Fibroblast of lung (primary cell): ENCODE data around the gene ANO10. TPM values are rescaled to one million over a fixed set of nuclear protein-coding genes. Genes with fewer than 3 reads are reported as not detected.

Experiments
- DNase-seq, 2 donors: peaks; one replicate each; pipeline versions ENCODE4 v3.0.0 to v3.0.0-alpha.2; 2010; ENCODE audit warnings: low read depth in 2 of 2
- H2AFZ ChIP-seq: 2 replicates; pipeline ENCODE4 v1.5.1; 2012; ENCODE audit warnings: low read length, control low read depth, inconsistent platforms
- H3K27ac ChIP-seq: 2 replicates; pipeline ENCODE4 v1.5.1; 2011; ENCODE audit warnings: low read length, control low read depth; ENCODE audit not compliant: insufficient read depth
- H3K27me3 ChIP-seq: 2 replicates; pipeline ENCODE4 v1.5.1; 2011; ENCODE audit warnings: mild to moderate bottlenecking, low read length; ENCODE audit not compliant: control insufficient read depth, insufficient read depth
- H3K36me3 ChIP-seq: 2 replicates; pipeline ENCODE4 v1.5.1; 2011; ENCODE audit warnings: low read length; ENCODE audit not compliant: control insufficient read depth, insufficient read depth
- H3K4me1 ChIP-seq: 2 replicates; pipeline ENCODE4 v1.5.1; 2011; ENCODE audit warnings: low read length; ENCODE audit not compliant: control insufficient read depth, insufficient read depth; ENCODE audit errors: extremely low read depth
- H3K4me2 ChIP-seq: 2 replicates; pipeline ENCODE4 v1.5.1; 2011; ENCODE audit warnings: low read length, control low read depth; ENCODE audit not compliant: insufficient read depth; ENCODE audit errors: extremely low read depth
- H3K4me3 ChIP-seq, 4 experiments: fragments of 200-600 bp in 1 of 4; sonication (generic) in 1 of 4; replicated peaks in 1 of 4; 2 replicates each; pipeline ENCODE4 v1.5.1; 2011 to 2016; ENCODE audit warnings: low read length in 4 of 4, low read depth in 3 of 4, mild to moderate bottlenecking in 3 of 4, control low read depth in 2 of 4, inconsistent platforms in 1 of 4, mixed read lengths in 1 of 4; ENCODE audit not compliant: insufficient read depth in 1 of 4; ENCODE audit errors: control extremely low read depth in 1 of 4
- H3K79me2 ChIP-seq: 2 replicates; pipeline ENCODE4 v1.5.1; 2012; ENCODE audit warnings: mild to moderate bottlenecking, low read length, inconsistent platforms; ENCODE audit not compliant: control insufficient read depth, insufficient read depth
- H3K9ac ChIP-seq: 2 replicates; pipeline ENCODE4 v1.5.1; 2011; ENCODE audit warnings: mild to moderate bottlenecking, low read length, control low read depth; ENCODE audit not compliant: insufficient read depth
- H3K9me3 ChIP-seq: 2 replicates; pipeline ENCODE4 v1.5.1; 2012; ENCODE audit warnings: low read depth, low read length; ENCODE audit not compliant: control insufficient read depth, insufficient read depth
- H4K20me1 ChIP-seq: 2 replicates; pipeline ENCODE4 v1.5.1; 2011; ENCODE audit warnings: low read length; ENCODE audit not compliant: control insufficient read depth, insufficient read depth; ENCODE audit errors: extremely low read depth
- EZH2 ChIP-seq: IDR thresholded peaks from 2 replicates; pipeline ENCODE4 v1.5.1; 2012; ENCODE audit warnings: low read length, control low read depth, mild to moderate bottlenecking; ENCODE audit errors: missing control alignments
- polyA plus RNA-seq, 2 donors: library from polyadenylated mRNA; depleted of rRNA in 1 of 2; stranded (reverse) in 1 of 2; unstranded in 1 of 2; fragments of >200 nt; gene quantifications; 2 replicates each; pipeline ENCODE4 v1.2.1, GENCODE V29; 2011 to 2012; ENCODE audit warnings: missing spikeins in 1 of 2
- total RNA-seq: library from RNA; depleted of rRNA; stranded (reverse); fragments of >200 nt; gene quantifications from 2 replicates; pipeline ENCODE4 v1.2.1, GENCODE V29; 2014
- TF ChIP-seq, protein P1 (sequence below), 2 donors: IDR thresholded peaks in 1 of 2; conservative IDR thresholded peaks in 1 of 2; 1 replicate in 1 of 2; 2 replicates in 1 of 2; pipeline ENCODE4 v1.5.1; 2011 to 2012; ENCODE audit warnings: low read length in 2 of 2, control low read depth in 1 of 2, inconsistent platforms in 1 of 2, low read depth in 1 of 2, mild to moderate bottlenecking in 1 of 2

ANO10 gene
- total and polyA plus RNA-seq, 2 donors (not counting 1 experiment from before 2014, with no cell fraction given) = 103 to 138 TPM

DNA sequence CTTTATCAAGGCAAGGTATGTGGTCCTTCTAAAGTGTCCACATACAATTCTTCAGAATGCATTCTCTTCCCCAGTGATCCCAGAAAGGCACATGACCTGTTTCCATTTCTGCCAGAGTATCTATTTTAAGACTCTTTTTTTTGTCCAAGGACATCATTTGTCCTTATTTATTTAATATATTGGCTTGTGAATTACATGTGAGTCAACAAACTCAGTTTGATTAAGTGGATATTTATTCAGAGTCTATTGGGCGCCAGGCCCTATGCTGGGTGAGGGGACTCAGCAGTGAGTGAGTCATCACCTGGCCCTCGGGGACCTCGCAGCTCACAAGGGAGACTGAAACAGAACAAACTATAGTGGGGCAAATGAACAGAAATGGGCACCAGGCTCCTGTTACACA lies 198.7 kb downstream of the ANO10 start:
- Histone ChIP-seq H3K4me2 (no peak overlapping the region), H3K4me3 (no peak overlapping the region), H3K9ac (no peak overlapping the region), H4K20me1 (no peaks in the 10 kb centered on the region), H3K36me3 (no peaks in the 10 kb centered on the region), H3K4me1 (peaks cover 2% of the 10 kb centered on the region), H3K27me3 (no peaks in the 10 kb centered on the region), H3K79me2 (no peaks in the 10 kb centered on the region), H2AFZ (no peak overlapping the region), H3K9me3 (no peaks in the 10 kb centered on the region), H3K27ac (no peak overlapping the region)
- TF ChIP-seq EZH2 = no peak
- TF ChIP-seq, protein P1, sequence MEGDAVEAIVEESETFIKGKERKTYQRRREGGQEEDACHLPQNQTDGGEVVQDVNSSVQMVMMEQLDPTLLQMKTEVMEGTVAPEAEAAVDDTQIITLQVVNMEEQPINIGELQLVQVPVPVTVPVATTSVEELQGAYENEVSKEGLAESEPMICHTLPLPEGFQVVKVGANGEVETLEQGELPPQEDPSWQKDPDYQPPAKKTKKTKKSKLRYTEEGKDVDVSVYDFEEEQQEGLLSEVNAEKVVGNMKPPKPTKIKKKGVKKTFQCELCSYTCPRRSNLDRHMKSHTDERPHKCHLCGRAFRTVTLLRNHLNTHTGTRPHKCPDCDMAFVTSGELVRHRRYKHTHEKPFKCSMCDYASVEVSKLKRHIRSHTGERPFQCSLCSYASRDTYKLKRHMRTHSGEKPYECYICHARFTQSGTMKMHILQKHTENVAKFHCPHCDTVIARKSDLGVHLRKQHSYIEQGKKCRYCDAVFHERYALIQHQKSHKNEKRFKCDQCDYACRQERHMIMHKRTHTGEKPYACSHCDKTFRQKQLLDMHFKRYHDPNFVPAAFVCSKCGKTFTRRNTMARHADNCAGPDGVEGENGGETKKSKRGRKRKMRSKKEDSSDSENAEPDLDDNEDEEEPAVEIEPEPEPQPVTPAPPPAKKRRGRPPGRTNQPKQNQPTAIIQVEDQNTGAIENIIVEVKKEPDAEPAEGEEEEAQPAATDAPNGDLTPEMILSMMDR (conservative IDR thresholded peaks at IDR 0.05 in 1 of 2, IDR thresholded peaks at IDR 0.05 in 1 of 2; ENCODE audit: low read depth in 1 of 2, low read length in 2 of 2) = no peak
- DNase-seq = peak; percentile 76 to 81

DNA sequence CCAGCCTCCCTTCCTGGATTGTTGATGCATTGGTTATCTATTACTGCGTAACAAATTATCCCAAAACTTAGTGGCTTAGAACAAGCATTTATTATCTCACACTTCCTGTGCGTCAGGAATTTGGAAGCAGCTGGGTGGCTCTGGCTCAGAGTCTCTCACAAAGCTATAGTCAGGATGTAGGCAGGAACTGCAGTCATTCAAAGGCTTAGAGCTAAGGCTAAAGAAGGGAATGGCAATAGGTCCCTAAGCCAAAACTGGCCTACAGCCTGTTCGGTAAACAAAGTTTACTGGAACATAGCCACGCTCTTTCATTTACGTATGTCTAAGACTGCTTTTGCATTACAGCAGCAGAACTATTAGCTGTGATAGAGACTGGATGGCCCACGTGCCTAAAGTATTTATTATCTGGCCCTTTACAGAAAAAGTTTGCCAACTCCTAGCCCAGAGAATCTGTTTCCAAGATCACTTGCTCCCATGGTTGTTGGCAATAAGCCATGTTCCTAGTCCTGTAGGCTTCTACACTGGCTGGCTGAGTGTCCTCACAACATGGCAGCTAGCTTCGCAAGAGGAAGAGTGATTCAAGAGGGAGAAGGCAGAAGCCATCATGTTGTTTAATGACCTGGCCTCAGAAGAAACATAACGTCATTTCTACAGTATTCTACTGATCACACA lies 203.1 kb downstream of the ANO10 start:
- TF ChIP-seq EZH2 = no peak
- TF ChIP-seq, protein P1 (conservative IDR thresholded peaks at IDR 0.05 in 1 of 2, IDR thresholded peaks at IDR 0.05 in 1 of 2; ENCODE audit: low read depth in 1 of 2, low read length in 2 of 2) = no peak
- peaks cover 2% of the 10 kb centered on the region for H3K4me1 ChIP-seq
- H4K20me1 ChIP-seq = no peaks in the 10 kb centered on the region
- no peaks in the 10 kb centered on the region for H3K9me3 ChIP-seq
- no peak overlapping the region for H3K4me2 ChIP-seq
- H3K9ac ChIP-seq = no peak overlapping the region
- no peak overlapping the region for H2AFZ ChIP-seq
- no peaks in the 10 kb centered on the region for H3K36me3 ChIP-seq
- peak; percentile 72 to 92 for DNase-seq
- H3K4me3 ChIP-seq = no peak overlapping the region
- no peaks in the 10 kb centered on the region for H3K79me2 ChIP-seq
- H3K27me3 ChIP-seq = no peaks in the 10 kb centered on the region
- H3K27ac ChIP-seq = peak overlapping the region; percentile 11

DNA sequence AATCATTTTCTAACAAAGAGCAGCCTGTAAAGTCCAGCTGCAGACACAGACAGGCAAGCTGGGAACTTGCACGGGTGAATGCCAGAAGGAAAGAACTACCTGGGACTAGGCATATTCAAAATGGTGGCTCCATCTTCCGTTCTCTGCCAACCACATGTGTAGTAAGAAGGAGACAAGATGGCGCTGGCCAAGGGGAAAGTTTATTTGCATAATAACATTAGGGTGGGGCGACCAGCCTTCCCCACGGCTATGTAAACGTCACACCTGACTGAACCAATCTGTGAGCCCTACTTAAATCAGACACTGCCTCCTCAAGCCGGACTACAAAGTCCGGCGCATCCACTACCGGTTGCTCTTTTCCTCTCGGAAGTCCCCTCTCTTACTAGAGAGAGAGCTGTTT lies 204.7 kb downstream of the ANO10 start:
- no peaks in the 10 kb centered on the region for H3K4me1 ChIP-seq
- no peak overlapping the region for H3K9ac ChIP-seq
- no peaks in the 10 kb centered on the region for H3K9me3 ChIP-seq
- no peaks in the 10 kb centered on the region for H3K36me3 ChIP-seq
- no peak for DNase-seq
- H3K27ac ChIP-seq = no peak overlapping the region
- no peaks in the 10 kb centered on the region for H3K79me2 ChIP-seq
- H3K4me3 ChIP-seq = no peak overlapping the region
- no peak for TF ChIP-seq EZH2
- TF ChIP-seq, protein P1 (conservative IDR thresholded peaks at IDR 0.05 in 1 of 2, IDR thresholded peaks at IDR 0.05 in 1 of 2; ENCODE audit: low read depth in 1 of 2, low read length in 2 of 2) = no peak
- H4K20me1 ChIP-seq = no peaks in the 10 kb centered on the region
- H2AFZ ChIP-seq = no peak overlapping the region
- H3K27me3 ChIP-seq = no peaks in the 10 kb centered on the region
- no peak overlapping the region for H3K4me2 ChIP-seq
